ENCODE results near the gene PNCK. TPM values are rescaled to one million over a fixed set of nuclear protein-coding genes. Genes with fewer than 3 reads are reported as not detected.

Gene PNCK
- total RNA-seq, 1 experiment from 2014 or later = 26.8 TPM

GRCh38 chrX:153668423-153669173 is 5.0 kb downstream of the PNCK start:
- no peaks in the 10 kb centered on the region for H3K79me2 ChIP-seq (ENCODE audit: insufficient read depth, low read length)
- H3K79me1 ChIP-seq (ENCODE audit: insufficient read depth, low read depth, low read length, poor library complexity, severe bottlenecking) = no peaks in the 10 kb centered on the region
- no peak overlapping the region for H3K9ac ChIP-seq (ENCODE audit: extremely low read depth, insufficient read length, low read length)
- no CpG with 5 or more reads among the region's 11 CpGs for WGBS (ENCODE audit: extremely low coverage, insufficient read length, low lambda C conversion rate)
- H3K23me2 ChIP-seq (ENCODE audit: insufficient read length, low read depth, low read length, poor library complexity, severe bottlenecking) = no peaks in the 10 kb centered on the region
- peaks cover 2 to 14% (median 10%) of the 10 kb centered on the region in 3 experiments; a peak in 6 of 7 replicates for H3K36me3 Mint-ChIP-seq (ENCODE audit: insufficient read depth in 1 of 3, low read depth in 3 of 3)
- H3K56ac ChIP-seq (ENCODE audit: insufficient read length, low read depth, low read length) = no peak overlapping the region
- no peak overlapping the region for H2AFZ ChIP-seq (ENCODE audit: low read length)
- no peaks in the 10 kb centered on the region for H3K4me1 ChIP-seq (ENCODE audit: insufficient read depth, low read length)
- H2BK20ac ChIP-seq (ENCODE audit: low read depth, low read length, poor library complexity, severe bottlenecking) = no peak overlapping the region
- H4K5ac ChIP-seq (ENCODE audit: insufficient read length, low read depth, low read length) = no peak overlapping the region
- H3K4ac ChIP-seq (ENCODE audit: low read depth, low read length) = no peak overlapping the region
- H4K8ac ChIP-seq (replicated peaks; ENCODE audit: insufficient read length, low read depth, low read length) = no peak overlapping the region
- H3K9me3 Mint-ChIP-seq = peaks cover 66 to 79% of the 10 kb centered on the region in 2 experiments
- peaks cover 15% of the 10 kb centered on the region for H3K9me3 ChIP-seq (ENCODE audit: control insufficient read depth, low read depth, low read length)
- DNase-seq = no peak
- no peak overlapping the region for H3K18ac ChIP-seq (ENCODE audit: insufficient read length, low read depth, low read length)
- H3T11ph ChIP-seq (ENCODE audit: low read length) = no peak overlapping the region
- H3K4me1 Mint-ChIP-seq = peaks cover 4 to 16% of the 10 kb centered on the region in 2 experiments
- H3K27ac ChIP-seq (ENCODE audit: insufficient read length, low read depth, low read length) = no peak overlapping the region
- H4K91ac ChIP-seq (ENCODE audit: insufficient read length, low read depth, low read length) = no peak overlapping the region
- H3K4me3 Mint-ChIP-seq = no peak overlapping the region
- no peak overlapping the region for H3K27ac Mint-ChIP-seq
- no peak overlapping the region for H3K23ac ChIP-seq (ENCODE audit: insufficient read length, low read depth, low read length)
- H4K20me1 ChIP-seq (ENCODE audit: control insufficient read depth, insufficient read depth, insufficient read length) = no peaks in the 10 kb centered on the region
- H2BK5ac ChIP-seq (ENCODE audit: insufficient read length, low read length) = no peak overlapping the region
- no peak overlapping the region for H2BK15ac ChIP-seq (ENCODE audit: low read depth, low read length)
- no peak overlapping the region for H2BK120ac ChIP-seq (ENCODE audit: low read depth, low read length, poor library complexity, severe bottlenecking)
- no peak for TF ChIP-seq CTCF (conservative IDR thresholded peaks at IDR 0.05)
- no peaks in the 10 kb centered on the region; the same call in 1 of the 2 replicates for H3K27me3 ChIP-seq (ENCODE audit: insufficient read depth, low read length)
- no peak overlapping the region for H3K4me2 ChIP-seq (ENCODE audit: insufficient read depth, insufficient read length, low read length)
- H3K27me3 Mint-ChIP-seq (ENCODE audit: low read depth) = peaks cover 40% of the 10 kb centered on the region
- H2AK5ac ChIP-seq (ENCODE audit: insufficient read length, low read length) = no peak overlapping the region
- no peak overlapping the region for H3K14ac ChIP-seq (ENCODE audit: insufficient read depth, low read length)
- H2BK12ac ChIP-seq (ENCODE audit: insufficient read length, low read depth, low read length) = no peak overlapping the region
